Erythroblast (primary cell): ENCODE results near the gene AGBL4.
A peak's percentile ranks its signal among the peaks of the same experiment; 100 is the strongest.

Source experiments
- DNase-seq, 2 experiments: peaks; one replicate each; lab custom pipeline; 2025; lab: John Stamatoyannopoulos, UW
- GATA1 ChIP-seq: IDR thresholded peaks from 2 replicates; pipeline ENCODE4 v1.6.1; 2011; ENCODE audit warnings: low read depth, mild to moderate bottlenecking, control low read depth, low read length, moderate library complexity
- POLR2A ChIP-seq: IDR thresholded peaks from 2 replicates; pipeline ENCODE4 v1.6.1; 2011; ENCODE audit warnings: mild to moderate bottlenecking, low read length

The AGBL4 gene

DNA sequence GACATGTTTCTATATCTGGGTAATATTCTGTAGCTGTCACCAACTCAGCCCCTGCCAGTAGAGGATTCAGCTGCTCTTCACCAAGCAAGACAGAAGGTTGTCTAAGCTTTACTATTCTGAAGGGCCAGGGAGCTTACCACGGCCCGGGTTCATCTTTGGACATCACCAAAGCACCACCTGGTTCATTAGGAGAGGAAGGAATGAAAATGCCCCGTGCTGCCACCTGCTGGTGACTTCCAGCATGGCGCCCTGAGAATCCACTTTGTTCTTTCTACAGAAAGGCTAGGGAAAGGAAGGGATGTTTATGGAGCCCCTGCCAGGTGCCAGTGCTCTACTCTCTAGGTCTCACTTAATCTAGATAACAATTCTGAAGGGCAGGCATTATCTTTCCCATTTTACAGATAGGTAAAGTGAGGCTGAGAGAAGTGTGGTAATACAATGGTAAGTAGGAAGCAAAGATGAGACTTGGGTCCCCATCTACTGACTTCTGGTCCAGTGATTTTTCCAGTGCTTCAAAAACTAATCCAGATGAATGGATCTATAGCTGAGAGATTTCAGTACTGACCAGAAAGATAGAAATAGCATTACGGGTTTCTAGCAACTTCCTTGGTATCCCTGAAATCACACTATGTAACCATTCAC is 1326.6 kb downstream of the AGBL4 start:
- peak; percentile 15 to 54 for DNase-seq
- TF ChIP-seq POLR2A (no peak), GATA1 (no peak)

DNA sequence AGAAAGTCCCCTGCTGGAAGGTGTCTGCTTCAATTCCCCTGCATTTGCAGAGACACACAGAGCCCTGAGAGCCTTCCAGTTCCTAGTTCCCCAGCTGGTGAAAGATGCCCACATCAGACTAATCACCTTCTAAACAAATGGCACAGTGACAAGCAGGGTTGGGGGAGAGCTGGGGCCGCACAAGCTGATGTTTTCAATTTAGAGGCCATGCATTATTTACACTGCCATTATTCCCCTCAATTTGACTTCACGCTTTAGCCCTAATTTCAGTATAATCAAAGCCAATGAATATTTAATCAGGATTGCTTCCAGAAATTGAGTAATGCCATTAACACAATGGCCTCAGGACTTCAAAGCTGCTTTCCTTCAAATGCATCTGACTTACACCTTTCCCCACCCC is 1328.6 kb downstream of the AGBL4 start:
- TF ChIP-seq GATA1 (no peak), POLR2A (no peak)

DNA sequence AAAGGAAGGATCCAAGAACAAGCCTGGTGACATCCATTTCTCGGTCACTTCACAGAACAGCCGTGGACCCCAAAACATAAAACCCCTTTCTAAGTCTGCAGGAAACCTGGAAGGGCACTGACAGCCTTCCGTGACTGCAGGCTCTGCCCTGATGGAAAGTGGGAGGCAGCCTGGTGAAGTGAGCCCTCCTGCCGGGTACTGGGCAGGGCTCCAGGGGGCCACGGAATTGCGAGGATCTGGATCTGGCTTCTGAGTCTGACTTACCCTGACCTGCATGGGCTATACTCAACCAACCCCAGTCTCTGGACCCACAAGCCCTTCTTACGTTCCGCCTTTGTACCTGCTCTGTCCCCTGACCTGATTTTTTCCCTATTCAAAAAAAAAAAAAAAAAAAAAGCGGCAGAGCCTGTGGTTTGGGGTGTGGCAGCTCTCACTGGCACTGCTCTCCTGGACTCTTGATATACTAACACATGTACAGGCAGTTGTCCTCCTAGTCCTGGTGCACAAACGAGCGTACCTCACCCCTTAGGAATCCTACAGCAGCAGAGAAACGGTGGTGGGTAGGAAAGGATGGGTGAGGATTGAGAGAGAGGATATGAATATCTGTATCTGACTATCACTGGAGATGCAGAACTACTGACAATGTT is 1330.0 kb downstream of the AGBL4 start:
- TF ChIP-seq GATA1 (no peak), POLR2A (no peak)
- no peak for DNase-seq

More for the DNA sequence above, 1328.6 kb downstream of the AGBL4 start:
- DNase-seq: no peak

DNA sequence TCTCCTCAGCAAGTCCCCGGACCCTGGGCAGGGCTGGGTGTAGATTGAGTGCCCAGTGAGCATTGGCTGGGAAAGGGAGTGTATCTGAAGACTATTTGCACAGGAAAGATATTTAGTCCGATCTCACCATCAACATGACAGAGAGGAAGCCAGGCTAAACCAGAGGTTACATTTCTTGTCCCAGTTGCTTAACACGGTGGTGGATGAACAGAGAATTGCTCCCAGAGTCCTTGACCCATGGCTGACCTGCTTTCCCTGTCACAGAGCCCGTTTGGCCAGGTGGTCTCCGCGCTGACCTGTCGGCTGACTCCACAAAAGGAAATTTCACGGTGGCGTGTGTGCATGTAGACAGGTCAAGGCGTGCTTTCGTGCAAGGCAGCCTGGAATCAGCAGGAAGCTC is 1330.6 kb downstream of the AGBL4 start:
- TF ChIP-seq GATA1 (no peak), POLR2A (no peak)
- no peak for DNase-seq

DNA sequence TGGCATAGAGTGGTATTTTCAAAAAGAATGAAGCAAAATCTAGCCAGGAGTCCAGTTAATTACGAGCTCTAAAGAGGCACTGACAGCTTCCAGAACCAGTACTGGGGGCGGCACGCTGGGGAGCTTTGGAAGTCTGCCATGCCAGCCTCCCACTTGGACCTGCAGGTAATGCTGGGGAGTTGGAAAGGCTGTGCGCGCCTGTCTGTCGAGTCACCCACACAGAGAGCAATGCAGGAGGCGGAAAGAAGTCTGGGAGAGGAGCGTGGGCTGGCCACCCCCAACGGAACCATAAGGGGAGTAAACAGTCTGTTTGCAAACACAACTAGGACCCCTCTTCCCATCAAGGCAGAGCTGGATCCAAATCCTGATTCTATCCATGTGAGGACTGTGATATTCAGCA is 1331.5 kb downstream of the AGBL4 start:
- TF ChIP-seq GATA1: no peak
- TF ChIP-seq POLR2A: no peak
- DNase-seq: no peak

DNA sequence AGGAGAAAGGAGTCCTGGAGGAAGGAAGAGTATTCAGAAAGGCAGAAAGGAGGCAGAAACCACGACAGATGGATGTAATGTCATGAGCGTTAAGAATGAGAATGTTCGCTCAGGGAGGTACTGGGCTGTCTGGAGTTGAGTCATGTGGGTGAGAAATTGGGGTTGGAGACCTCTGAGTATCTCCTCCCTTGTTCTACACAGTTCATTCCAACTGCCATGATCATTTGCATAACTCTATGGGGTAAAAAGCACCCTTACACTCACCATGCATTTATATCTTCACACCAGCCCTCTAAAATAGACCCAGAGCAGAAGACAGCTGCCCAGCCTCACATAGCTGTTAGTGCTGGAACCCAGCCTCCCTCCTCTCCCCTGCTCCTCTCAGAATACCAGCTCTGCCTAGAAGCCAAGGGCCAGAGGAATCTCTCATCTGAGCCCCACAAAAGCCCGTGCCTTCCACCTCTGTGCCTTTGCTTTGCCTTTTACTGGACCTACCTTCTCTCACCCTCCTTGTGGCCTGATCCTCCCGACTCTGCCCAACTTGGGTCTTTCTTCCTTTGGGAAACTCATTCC is 1332.2 kb downstream of the AGBL4 start:
- DNase-seq: no peak
- no peak for TF ChIP-seq GATA1
- no peak for TF ChIP-seq POLR2A

DNA sequence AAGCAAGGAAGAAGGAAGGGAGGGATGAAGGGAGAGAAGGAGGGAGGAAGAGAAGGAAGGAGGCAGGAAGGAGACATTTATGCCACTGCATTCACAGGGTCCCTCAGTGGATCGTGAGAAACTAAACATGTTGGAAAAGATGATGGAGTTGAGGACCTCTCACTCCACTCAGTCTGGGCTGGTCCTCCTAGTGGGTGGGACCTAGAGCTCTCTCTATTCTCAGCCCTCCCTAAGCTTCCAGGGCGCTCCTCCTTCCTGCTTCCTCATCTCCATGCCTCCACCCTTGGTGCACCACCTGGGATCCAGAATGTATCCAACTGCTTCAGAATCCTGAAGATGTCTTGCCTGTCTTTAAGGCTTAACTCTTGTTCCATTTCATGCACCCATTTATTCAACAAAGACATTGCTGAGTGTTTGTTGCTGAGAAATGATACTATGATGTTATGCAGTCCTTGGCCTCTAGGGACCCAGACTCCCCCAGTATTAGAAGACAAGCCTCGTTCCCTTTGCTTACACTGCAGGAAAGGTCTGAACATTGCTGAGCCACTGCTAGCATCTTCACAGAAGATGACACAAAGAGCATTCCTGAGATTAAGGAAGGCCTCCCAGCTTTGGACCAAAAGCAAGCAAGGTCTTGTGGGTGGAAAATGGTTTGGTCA is 1335.5 kb downstream of the AGBL4 start:
- TF ChIP-seq POLR2A: no peak
- TF ChIP-seq GATA1: no peak
- no peak for DNase-seq

DNA sequence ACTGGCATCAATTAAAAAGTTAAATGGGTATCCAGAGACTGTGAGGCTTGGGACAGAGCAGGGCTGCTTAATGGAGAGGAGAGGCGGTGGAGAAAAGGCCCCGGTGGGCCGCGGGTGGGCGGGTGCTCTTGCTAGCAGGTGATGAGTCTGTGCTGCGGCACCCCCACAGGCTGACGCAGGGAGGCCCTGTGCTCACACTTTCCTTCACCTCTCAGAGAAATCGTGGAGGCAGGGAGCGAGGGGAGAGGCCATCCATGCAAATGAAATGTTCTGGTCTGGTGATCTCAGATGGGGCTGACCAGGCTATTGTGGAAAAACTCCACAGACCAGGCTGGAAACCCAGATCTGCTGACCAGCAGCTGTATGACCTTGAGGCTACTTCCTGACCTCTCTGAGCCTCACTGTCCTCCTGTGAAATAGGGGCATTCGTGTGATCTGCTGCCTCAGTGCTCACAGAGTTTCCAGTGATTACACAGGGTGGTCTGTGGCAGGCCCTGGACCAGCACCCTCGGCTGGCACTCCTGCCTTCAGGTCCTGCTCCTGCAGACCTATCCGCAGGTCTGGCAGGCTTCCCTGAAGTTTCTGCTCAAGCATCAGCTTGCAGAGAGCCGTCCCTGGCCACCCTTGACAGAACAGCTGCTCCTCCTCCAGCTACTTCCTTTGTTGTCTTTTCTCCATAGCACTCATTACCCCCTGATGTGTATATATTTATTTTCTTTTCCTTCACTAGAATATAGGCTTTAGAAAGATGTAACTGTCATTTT is 1336.3 kb downstream of the AGBL4 start:
- no peak for DNase-seq
- TF ChIP-seq POLR2A: no peak
- no peak for TF ChIP-seq GATA1

DNA sequence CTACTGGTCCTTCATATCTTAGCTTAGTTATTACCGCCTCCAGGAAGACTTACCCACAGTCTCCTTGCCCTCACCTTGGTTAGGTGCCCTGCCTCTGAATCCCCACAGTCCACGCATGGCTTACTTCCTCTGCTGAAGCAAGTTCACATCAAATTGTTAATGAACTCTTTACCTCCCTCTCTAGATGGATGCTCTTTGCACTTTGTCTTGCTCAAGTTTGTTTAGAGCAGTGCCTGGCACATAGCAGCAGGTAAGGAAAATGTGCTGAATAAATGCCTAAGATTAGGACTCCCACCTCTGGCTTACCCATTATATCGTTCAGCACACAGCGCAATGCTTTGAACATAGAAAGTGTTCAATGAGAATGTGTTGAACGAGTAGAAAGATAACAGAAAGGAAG is 1337.6 kb downstream of the AGBL4 start:
- DNase-seq: no peak
- TF ChIP-seq POLR2A: no peak
- no peak for TF ChIP-seq GATA1

DNA sequence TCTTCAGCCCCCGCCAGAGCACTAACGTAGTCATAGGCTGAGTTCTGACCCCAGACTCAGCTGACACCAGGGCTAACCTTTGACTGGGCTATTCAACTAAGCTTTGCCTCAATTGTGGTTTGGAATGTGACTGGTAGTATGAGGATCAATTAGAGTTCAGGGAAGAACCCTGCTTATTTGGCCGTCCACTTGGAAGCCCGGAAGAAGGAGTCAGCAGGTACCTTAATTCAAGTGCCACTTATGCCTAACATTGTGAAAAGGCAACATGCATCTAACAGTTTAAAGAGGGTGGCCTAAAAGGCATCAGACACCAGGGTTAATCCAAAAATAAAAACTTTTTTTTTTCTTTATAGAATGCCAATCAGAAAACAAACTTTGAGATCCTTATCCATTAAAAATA is 1339.4 kb downstream of the AGBL4 start:
- TF ChIP-seq POLR2A: no peak
- no peak for TF ChIP-seq GATA1
- DNase-seq: no peak

DNA sequence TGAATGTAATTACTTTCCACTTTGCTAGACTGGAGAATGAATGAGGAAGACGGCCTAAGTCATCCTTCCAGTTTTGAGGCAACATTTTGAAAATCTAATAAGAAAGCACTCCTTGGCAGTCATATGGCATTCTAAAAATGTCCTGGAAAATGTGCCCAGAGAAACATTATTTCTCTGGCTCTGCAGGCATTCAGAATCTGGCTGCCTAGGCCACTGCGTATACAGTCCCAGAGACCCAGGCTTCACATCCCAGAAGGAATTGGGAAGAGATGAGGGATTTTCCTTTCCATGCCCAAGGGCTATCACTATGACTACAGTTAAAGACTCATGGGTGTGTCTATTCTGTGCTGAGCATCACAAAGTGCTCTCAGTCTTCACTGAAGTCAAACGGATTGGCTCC is 1339.9 kb downstream of the AGBL4 start:
- TF ChIP-seq POLR2A (no peak), GATA1 (no peak)
- no peak for DNase-seq

DNA sequence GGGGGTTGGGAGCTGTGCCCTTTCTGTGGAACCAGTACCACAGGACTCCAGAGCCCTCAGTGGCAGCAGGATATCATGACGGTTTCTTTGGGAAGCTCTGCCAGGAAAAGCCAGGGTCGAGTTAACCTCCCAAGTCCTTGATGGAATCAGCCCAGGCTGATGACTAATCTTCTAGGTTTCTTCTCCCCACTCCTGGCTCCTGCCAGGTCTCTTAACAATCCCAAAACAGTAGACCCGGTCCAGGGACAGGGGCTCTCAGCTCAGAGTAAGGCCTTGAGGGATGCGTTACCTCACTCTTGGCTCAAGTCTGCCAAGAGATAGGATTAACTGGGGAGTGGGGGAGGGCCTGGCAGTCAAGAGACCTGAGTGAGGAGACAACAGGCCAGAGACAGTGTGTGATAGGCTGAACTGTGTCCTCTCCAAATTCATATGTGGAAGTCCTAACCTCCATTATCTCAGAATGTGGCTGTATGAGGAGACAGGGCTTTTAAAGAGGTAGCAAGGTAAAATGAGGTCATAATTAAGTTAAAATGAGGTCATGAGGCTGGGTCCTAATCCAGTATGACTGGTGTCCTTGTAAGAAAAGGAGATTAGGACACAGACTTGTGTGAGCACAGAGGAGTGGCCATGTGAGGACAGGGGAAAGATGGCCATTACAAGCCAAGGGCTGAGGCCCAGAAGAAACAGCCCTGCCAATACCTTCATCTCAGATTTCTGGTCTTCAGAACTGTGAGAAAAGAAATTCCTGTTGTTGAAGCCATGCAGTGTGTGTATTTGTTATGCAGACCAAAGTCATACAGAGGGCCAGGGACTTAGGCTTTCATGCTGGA is 1342.1 kb downstream of the AGBL4 start:
- no peak for TF ChIP-seq POLR2A
- no peak for TF ChIP-seq GATA1

More for the DNA sequence above, 1342.1 kb downstream of the AGBL4 start:
- DNase-seq: no peak
